OCI-LY3 (cell line): ENCODE results near the gene IL17RA.

Source experiments
- H2AFZ ChIP-seq: fragments of 200-600, 300-600 bp; shearing (Covaris generic); 2 replicates; pipeline ENCODE4 v1.6.0; 2014; ENCODE audit warnings: antibody characterized with exemption, low read depth, low read length
- H3K27ac ChIP-seq: fragments of 200-600, 300-600 bp; sonication (generic); 2 replicates; pipeline ENCODE4 v1.5.1; 2014; ENCODE audit warnings: mild to moderate bottlenecking, low read length, moderate library complexity, mixed read lengths
- H3K27me3 ChIP-seq: fragments of 200-600, 300-600 bp; sonication (generic); 2 replicates; pipeline ENCODE4 v1.6.1; 2014; ENCODE audit warnings: low read depth, low read length, mixed read lengths
- H3K36me3 ChIP-seq: fragments of 200-600, 300-600 bp; sonication (generic); replicated peaks from 2 replicates; pipeline ENCODE3; 2014; ENCODE audit warnings: low read depth, low read length, mixed read lengths
- H3K4me1 ChIP-seq: fragments of 300-600, 200-600 bp; sonication (generic); 2 replicates; pipeline ENCODE4 v1.6.1; 2014; ENCODE audit warnings: low read length, mixed read lengths
- H3K4me2 ChIP-seq: fragments of 200-600, 300-600 bp; sonication (generic); 2 replicates; pipeline ENCODE4 v1.6.1; 2014; ENCODE audit warnings: low read length, mixed read lengths
- H3K4me3 ChIP-seq: fragments of 300-600, 200-600 bp; sonication (generic); 2 replicates; pipeline ENCODE4 v1.5.1; 2014; ENCODE audit warnings: antibody characterized with exemption, mild to moderate bottlenecking, low read length, moderate library complexity
- H3K79me2 ChIP-seq: fragments of 300-600, 200-600 bp; shearing (Covaris generic); 2 replicates; pipeline ENCODE4 v1.6.1; 2014; ENCODE audit warnings: mild to moderate bottlenecking, low read length, mixed read lengths
- H3K9ac ChIP-seq: fragments of 300-600, 200-600 bp; shearing (Covaris generic); 2 replicates; pipeline ENCODE4 v1.6.0; 2014; ENCODE audit warnings: mild to moderate bottlenecking, low read length, moderate library complexity
- H3K9me3 ChIP-seq: fragments of 200-600, 300-600 bp; shearing (Covaris generic); 2 replicates; pipeline ENCODE4 v1.6.1; 2014; ENCODE audit warnings: low read length, mixed read lengths; ENCODE audit not compliant: insufficient read depth
- H4K20me1 ChIP-seq: fragments of 200-600, 300-600 bp; sonication (generic); 2 replicates; pipeline ENCODE4 v1.6.1; 2016; ENCODE audit warnings: low read length, mixed read lengths; ENCODE audit not compliant: insufficient read depth
- CTCF ChIP-seq: fragments of 200-600, 300-600 bp; sonication (generic); IDR thresholded peaks from 2 replicates; pipeline ENCODE4 v1.5.1; 2014; ENCODE audit warnings: antibody characterized with exemption, low read length, low read depth
- EZH2phosphoT487 ChIP-seq: fragments of 200-600 bp; shearing (Covaris generic); IDR thresholded peaks from 2 replicates; pipeline ENCODE4 v1.6.1; 2018; ENCODE audit warnings: antibody characterized with exemption, mixed run types, low read depth

The IL17RA gene

GRCh38 chr22:17114898-17115235 lies 30.1 kb downstream of the IL17RA start:
- Histone ChIP-seq H3K9ac (no peak overlapping the region), H3K27ac (no peak overlapping the region), H4K20me1 (no peaks in the 10 kb centered on the region), H3K9me3 (no peaks in the 10 kb centered on the region), H3K36me3 (peaks cover 2% of the 10 kb centered on the region), H3K27me3 (no peaks in the 10 kb centered on the region), H3K4me3 (no peak overlapping the region), H3K79me2 (no peaks in the 10 kb centered on the region), H2AFZ (no peak overlapping the region), H3K4me2 (no peak overlapping the region), H3K4me1 (peaks cover 16% of the 10 kb centered on the region)
- TF ChIP-seq EZH2phosphoT487 (no peak), CTCF (no peak)

DNA sequence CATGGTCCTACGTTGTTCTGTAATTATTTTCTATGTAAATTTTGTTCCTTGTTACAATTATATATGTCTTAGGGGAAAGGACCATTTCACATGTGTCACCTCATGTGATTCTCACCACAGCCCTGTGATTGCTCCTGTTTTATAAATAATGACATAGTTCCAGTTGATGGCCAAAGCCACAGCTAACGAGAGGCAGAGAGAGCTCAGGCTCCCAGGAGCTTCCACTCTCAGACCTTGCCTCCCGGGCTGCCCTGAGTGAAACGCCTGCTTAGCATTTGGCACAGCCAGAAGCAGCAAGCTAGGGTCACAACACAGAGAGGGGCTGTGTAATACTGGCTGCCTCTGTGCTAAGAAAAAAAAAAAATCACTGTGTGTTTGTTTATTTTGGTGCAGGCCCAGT lies 30.4 kb downstream of the IL17RA start:
- H3K27me3 ChIP-seq: no peaks in the 10 kb centered on the region
- H3K9me3 ChIP-seq: no peaks in the 10 kb centered on the region
- H3K79me2 ChIP-seq: no peaks in the 10 kb centered on the region
- no peak overlapping the region for H3K4me2 ChIP-seq
- H3K4me3 ChIP-seq: no peak overlapping the region
- no peak overlapping the region for H3K27ac ChIP-seq
- TF ChIP-seq EZH2phosphoT487 (no peak), CTCF (no peak)
- no peaks in the 10 kb centered on the region for H3K36me3 ChIP-seq
- H4K20me1 ChIP-seq: no peaks in the 10 kb centered on the region
- H3K4me1 ChIP-seq: peaks cover 16% of the 10 kb centered on the region
- no peak overlapping the region for H3K9ac ChIP-seq
- no peak overlapping the region for H2AFZ ChIP-seq

DNA sequence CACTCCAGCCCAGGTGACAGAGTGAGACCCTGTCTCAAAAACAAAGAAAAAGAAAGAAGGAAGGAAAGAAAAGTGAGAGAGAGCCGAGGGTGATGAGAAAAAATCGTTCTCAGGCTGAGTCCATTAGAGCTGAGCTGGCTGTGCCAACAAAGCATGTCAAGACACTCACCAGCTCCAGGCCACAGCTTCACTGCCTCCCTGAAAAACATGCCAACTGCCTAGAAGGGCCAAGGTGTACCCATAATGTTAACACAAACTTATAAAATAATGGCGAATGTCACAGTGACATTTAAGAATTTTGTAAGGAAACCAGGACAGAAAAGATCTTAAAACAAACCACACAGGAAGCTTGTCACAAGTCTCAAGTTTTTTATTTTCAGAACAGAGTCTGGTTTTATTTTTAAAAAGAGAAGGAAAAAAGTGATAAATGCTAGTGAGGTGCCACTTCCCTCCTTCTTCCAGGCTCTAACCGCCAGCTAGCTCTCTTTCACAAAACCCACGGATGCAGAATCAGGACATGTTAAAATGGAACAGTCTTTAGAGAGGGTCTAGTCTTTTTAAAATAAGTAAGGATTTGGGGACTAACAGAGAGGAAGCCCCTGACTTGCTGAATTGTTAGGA lies 31.3 kb downstream of the IL17RA start:
- no peak for TF ChIP-seq EZH2phosphoT487
- no peak for TF ChIP-seq CTCF
- peaks cover 16% of the 10 kb centered on the region for H3K4me1 ChIP-seq
- no peaks in the 10 kb centered on the region for H3K79me2 ChIP-seq
- no peak overlapping the region for H3K9ac ChIP-seq
- H3K27me3 ChIP-seq: no peaks in the 10 kb centered on the region
- no peaks in the 10 kb centered on the region for H4K20me1 ChIP-seq
- no peak overlapping the region for H3K4me3 ChIP-seq
- H3K27ac ChIP-seq: no peak overlapping the region
- H3K9me3 ChIP-seq: no peaks in the 10 kb centered on the region
- no peak overlapping the region for H2AFZ ChIP-seq
- H3K4me2 ChIP-seq: no peak overlapping the region
- H3K36me3 ChIP-seq: no peaks in the 10 kb centered on the region

- Histone ChIP-seq H3K27ac (no peak overlapping the region), H3K36me3 (no peaks in the 10 kb centered on the region), H3K27me3 (no peaks in the 10 kb centered on the region), H4K20me1 (no peaks in the 10 kb centered on the region), H3K9me3 (no peaks in the 10 kb centered on the region), H2AFZ (no peak overlapping the region), H3K4me3 (no peak overlapping the region), H3K79me2 (no peaks in the 10 kb centered on the region), H3K4me1 (peaks cover 16% of the 10 kb centered on the region), H3K9ac (no peak overlapping the region), H3K4me2 (no peak overlapping the region)
- no peak for TF ChIP-seq CTCF
- TF ChIP-seq EZH2phosphoT487: no peak
Observed at GRCh38 chr22:17116572-17117330, 32.0 kb downstream of the IL17RA start.
